Endothelial cell of umbilical vein (primary cell): ENCODE measurements around the gene EML4. TPM values are rescaled to one million over a fixed set of nuclear protein-coding genes. Genes with fewer than 3 reads are reported as not detected.

Experiments
- BruUV-seq: library from RNA; stranded (reverse); fragments of 400-500 nt; replicated peaks from 2 replicates; lab custom pipeline; 2021; lab: Mats Ljungman, UMichigan
- CTCF ChIA-PET: fragments of 300-600, 350-600 bp; sonication (Branson Sonifier 250); formaldehyde crosslinking; loops from one replicate; lab custom pipeline; 2021; ENCODE audit warnings: antibody characterized with exemption, inconsistent platforms; lab: Charles Lee
- POLR2A ChIA-PET: fragments of 300-600, 350-600 bp; sonication (Branson Sonifier 250); formaldehyde crosslinking; loops from one replicate; lab custom pipeline; 2021; ENCODE audit warnings: antibody characterized with exemption, inconsistent platforms; lab: Charles Lee
- DNase-seq: peaks from one replicate; pipeline ENCODE4 v3.0.0-alpha.2; 2011; ENCODE audit warnings: low read depth, low spot score
- FAIRE-seq: peaks from 2 replicates; lab custom pipeline; 2011; peaks lifted over from hg19 to GRCh38; lab: Jason Lieb, UNC
- H2AFZ ChIP-seq: 2 replicates; pipeline ENCODE4 v1.6.0; 2012; ENCODE audit warnings: low read depth, low read length, control low read depth, inconsistent platforms
- H3K27ac ChIP-seq: 2 replicates; pipeline ENCODE4 v1.5.1; 2011; ENCODE audit warnings: low read depth, mild to moderate bottlenecking, control low read depth, low read length, moderate library complexity; ENCODE audit not compliant: insufficient read depth
- H3K27me3 ChIP-seq, 2 experiments: 2 replicates each; pipeline versions ENCODE4 v1.6.0 to v1.6.1; 2011; ENCODE audit warnings: low read length in 2 of 2, mixed read lengths in 1 of 2; ENCODE audit not compliant: control insufficient read depth in 2 of 2, insufficient read depth in 2 of 2
- H3K36me3 ChIP-seq, 2 experiments: 2 replicates in 1 of 2; 3 replicates in 1 of 2; pipeline ENCODE4 v1.5.1; 2011; ENCODE audit warnings: low read length in 2 of 2, mild to moderate bottlenecking in 1 of 2, moderate library complexity in 1 of 2; ENCODE audit not compliant: control insufficient read depth in 2 of 2, insufficient read depth in 2 of 2; ENCODE audit errors: extremely low read depth in 1 of 2
- H3K4me1 ChIP-seq: 3 replicates; pipeline ENCODE4 v1.5.1; 2011; ENCODE audit warnings: mild to moderate bottlenecking, low read length; ENCODE audit not compliant: control insufficient read depth, insufficient read depth; ENCODE audit errors: extremely low read depth
- H3K4me2 ChIP-seq: 2 replicates; pipeline ENCODE4 v1.6.1; 2011; ENCODE audit warnings: low read length, control low read depth, mixed read lengths; ENCODE audit not compliant: insufficient read depth
- H3K4me3 ChIP-seq, 3 experiments: fragments of 200-600 bp in 1 of 3; sonication (generic), shearing (Covaris generic) in 1 of 3; replicated peaks in 1 of 3; 2 replicates each; pipeline ENCODE4 v1.5.1; 2011 to 2016; ENCODE audit warnings: control low read depth in 3 of 3, low read length in 3 of 3, mild to moderate bottlenecking in 2 of 3, inconsistent platforms in 1 of 3, low read depth in 1 of 3, moderate library complexity in 1 of 3; ENCODE audit not compliant: insufficient read depth in 1 of 3
- H3K79me2 ChIP-seq: 2 replicates; pipeline ENCODE4 v1.6.0; 2012; ENCODE audit warnings: low read length, inconsistent platforms; ENCODE audit not compliant: control insufficient read depth, insufficient read depth
- H3K9ac ChIP-seq: replicated peaks from 2 replicates; pipeline ENCODE3; 2011; ENCODE audit warnings: low read length, control low read depth; ENCODE audit not compliant: insufficient read depth; ENCODE audit errors: extremely low read depth
- H3K9me1 ChIP-seq: replicated peaks from 3 replicates; pipeline ENCODE4 v1.6.0; 2011; ENCODE audit warnings: mild to moderate bottlenecking, low read length; ENCODE audit not compliant: control insufficient read depth, insufficient read depth; ENCODE audit errors: extremely low read depth
- H3K9me3 ChIP-seq: replicated peaks from 2 replicates; pipeline ENCODE4 v1.5.1; 2012; ENCODE audit warnings: low read length, inconsistent platforms; ENCODE audit not compliant: control insufficient read depth, insufficient read depth
- H4K20me1 ChIP-seq: replicated peaks from 2 replicates; pipeline ENCODE3; 2011; ENCODE audit warnings: mild to moderate bottlenecking, low read length; ENCODE audit not compliant: control insufficient read depth, insufficient read depth; ENCODE audit errors: extremely low read depth
- CTCF ChIP-seq, 2 donors: IDR thresholded peaks; 1 replicate in 1 of 2; 2 replicates in 1 of 2; pipeline ENCODE4 v1.5.1; 2011; ENCODE audit warnings: low read length in 2 of 2, mild to moderate bottlenecking in 2 of 2, moderate library complexity in 2 of 2, control low read depth in 1 of 2, inconsistent platforms in 1 of 2, low read depth in 1 of 2; ENCODE audit not compliant: insufficient read depth in 1 of 2; ENCODE audit errors: extremely low read depth in 1 of 2
- EZH2 ChIP-seq: IDR thresholded peaks from 2 replicates; pipeline ENCODE4 v1.6.1; 2012; ENCODE audit warnings: borderline replicate concordance, low read depth, mild to moderate bottlenecking, moderate library complexity, low read length, inconsistent platforms; ENCODE audit not compliant: severe bottlenecking
- FOS ChIP-seq: IDR thresholded peaks from 2 replicates; pipeline ENCODE4 v1.6.1; 2011; ENCODE audit warnings: mild to moderate bottlenecking, low read length, moderate library complexity, borderline replicate concordance; ENCODE audit not compliant: insufficient read depth
- GATA2 ChIP-seq: IDR thresholded peaks from 2 replicates; pipeline ENCODE4 v1.7.0; 2011; ENCODE audit warnings: low read depth, mild to moderate bottlenecking, moderate library complexity, mixed read lengths, low read length; ENCODE audit not compliant: insufficient read length, insufficient read depth
- JUN ChIP-seq: IDR thresholded peaks from 2 replicates; pipeline ENCODE4 v1.6.1; 2011; ENCODE audit warnings: borderline replicate concordance, low read depth; ENCODE audit not compliant: insufficient read length, insufficient read depth
- MAX ChIP-seq: IDR thresholded peaks from 2 replicates; pipeline ENCODE4 v1.6.1; 2011; ENCODE audit not compliant: insufficient read depth, insufficient read length
- MYC ChIP-seq: IDR thresholded peaks from one replicate; pipeline ENCODE4 v1.6.1; 2011; ENCODE audit warnings: mild to moderate bottlenecking, low read depth, low read length
- POLR2A ChIP-seq: IDR thresholded peaks from 2 replicates; pipeline ENCODE4 v1.6.1; 2012; ENCODE audit warnings: low read depth, mild to moderate bottlenecking, control low read depth, low read length
- POLR2AphosphoS5 ChIP-seq: IDR thresholded peaks from 2 replicates; pipeline ENCODE4 v1.6.1; 2012; ENCODE audit warnings: low read depth, mild to moderate bottlenecking, control low read depth, low read length, moderate library complexity; ENCODE audit not compliant: insufficient read depth
- dilution Hi-C: fragments of 300-500 bp; cut with MboI; formaldehyde crosslinking; loops from one replicate; pipeline ENCODE4 v1.15.0; 2019; ENCODE audit warnings: low sequenced_read_pairs; ENCODE audit not compliant: extremely low pct_ligation_motif_present
- intact Hi-C: fragments of 100-400 bp; cut with micrococcal nuclease; formaldehyde crosslinking; loops from one replicate; pipeline ENCODE4 v1.10.0; 2022
- polyA plus RNA-seq, 4 experiments: library from polyadenylated mRNA; depleted of rRNA in 3 of 4; stranded (reverse) in 3 of 4; unstranded in 1 of 4; fragments of >200 nt; gene quantifications; 2 replicates each; pipeline versions ENCODE4 v1.2.1 to v1.2.3, GENCODE V29; 2011 to 2012; ENCODE audit warnings: missing spikeins in 1 of 4
- total RNA-seq: library from RNA; stranded (reverse); gene quantifications from 2 replicates; pipeline ENCODE4 v1.2.3, GENCODE V29; 2021

The EML4 gene
- total and polyA plus RNA-seq, 2 donors (not counting 3 experiments of a cell fraction or from before 2014, with no cell fraction given): 13.3 to 32.0 TPM

GRCh38 chr2:42164046-42164445 lies 5.1 kb upstream of the EML4 start:
- no peaks in the 10 kb centered on the region for H3K9me1 ChIP-seq
- no peaks in the 10 kb centered on the region for H3K36me3 ChIP-seq
- no peak overlapping the region for H3K4me2 ChIP-seq
- no peaks in the 10 kb centered on the region for H3K79me2 ChIP-seq
- H3K9ac ChIP-seq: no peak overlapping the region
- no peak overlapping the region for H2AFZ ChIP-seq
- dilution Hi-C loops: no loop called here
- ChIA-PET POLR2A (no interaction called here), CTCF (interaction anchor here (0.9 kb wide), 1 partner anchor 22 kb away, joined by 4 read pairs; no protein-coding TSS in a partner anchor)
- no TSS peak for BruUV-seq
- peaks cover 26 to 28% of the 10 kb centered on the region in 2 experiments for H3K27me3 ChIP-seq
- no peaks in the 10 kb centered on the region for H3K4me1 ChIP-seq
- FAIRE-seq (no peak), DNase-seq (no peak)
- intact Hi-C loops: no loop called here
- H3K9me3 ChIP-seq: no peaks in the 10 kb centered on the region
- TF ChIP-seq POLR2A (no peak), GATA2 (no peak), EZH2 (no peak)
- no peaks in the 10 kb centered on the region for H4K20me1 ChIP-seq
- no peak overlapping the region for H3K27ac ChIP-seq
- no peak overlapping the region for H3K4me3 ChIP-seq

- no peaks in the 10 kb centered on the region for H4K20me1 ChIP-seq
- TF ChIP-seq JUN (no peak), POLR2A (no peak), POLR2AphosphoS5 (no peak), CTCF (IDR thresholded peaks at IDR 0.05; ENCODE audit: extremely low read depth in 1 of 2, insufficient read depth in 1 of 2, low read depth in 1 of 2, low read length in 2 of 2) (no peak), GATA2 (no peak), MAX (no peak), FOS (no peak), MYC (no peak), EZH2 (no peak)
- no peak overlapping the region for H3K4me2 ChIP-seq
- dilution Hi-C loops (no loop called here), intact Hi-C loops (loop anchor here (5.0 kb wide), 1 partner anchor 33 kb away; no protein-coding TSS in a partner anchor)
- DNase-seq (no peak), FAIRE-seq (no peak)
- no peaks in the 10 kb centered on the region for H3K36me3 ChIP-seq
- peaks cover 2% of the 10 kb centered on the region for H3K79me2 ChIP-seq
- H3K4me3 ChIP-seq: no peak overlapping the region
- no peaks in the 10 kb centered on the region for H3K9me3 ChIP-seq
- POLR2A ChIA-PET: no interaction called here
- no peak overlapping the region for H2AFZ ChIP-seq
- CTCF ChIA-PET: no interaction called here
- peaks cover under 1% of the 10 kb centered on the region for H3K4me1 ChIP-seq
- peaks cover 26 to 28% of the 10 kb centered on the region in 2 experiments for H3K27me3 ChIP-seq
- H3K27ac ChIP-seq: no peak overlapping the region
- H3K9me1 ChIP-seq: no peaks in the 10 kb centered on the region
- BruUV-seq: no TSS peak
- H3K9ac ChIP-seq: no peak overlapping the region
Measured at GRCh38 chr2:42164971-42165370, 4.2 kb upstream of the EML4 start.
